Memory B cell (primary cell): ENCODE measurements around the gene CALN1.

Experiments used
- ATAC-seq: fragments of 150-1000 bp; cut with Tn5 transposase; 2 replicates; pipeline ENCODE4 v1.10.0; 2021; ENCODE audit warnings: low read depth, mild to moderate bottlenecking, moderate library complexity
- DNase-seq, 2 donors: peaks; one replicate each; pipeline ENCODE4 v3.0.0; 2022; ENCODE audit warnings: low spot score in 2 of 2
- H3K27ac Mint-ChIP-seq: one replicate; pipeline ENCODE4 v1.8.0; 2022; ENCODE audit warnings: mild to moderate bottlenecking, moderate library complexity, mixed read lengths
- H3K27me3 Mint-ChIP-seq: one replicate; pipeline ENCODE4 v1.8.0; 2022; ENCODE audit warnings: mixed read lengths
- H3K36me3 Mint-ChIP-seq: one replicate; pipeline ENCODE4 v1.8.0; 2022; ENCODE audit warnings: mild to moderate bottlenecking, mixed read lengths
- H3K4me1 Mint-ChIP-seq: one replicate; pipeline ENCODE4 v1.8.0; 2022; ENCODE audit warnings: mixed read lengths
- H3K4me3 Mint-ChIP-seq: one replicate; pipeline ENCODE4 v1.8.0; 2022; ENCODE audit warnings: mild to moderate bottlenecking, moderate library complexity, mixed read lengths
- H3K9me3 Mint-ChIP-seq: one replicate; pipeline ENCODE4 v1.8.0; 2022; ENCODE audit warnings: mixed read lengths

CALN1 gene

DNA sequence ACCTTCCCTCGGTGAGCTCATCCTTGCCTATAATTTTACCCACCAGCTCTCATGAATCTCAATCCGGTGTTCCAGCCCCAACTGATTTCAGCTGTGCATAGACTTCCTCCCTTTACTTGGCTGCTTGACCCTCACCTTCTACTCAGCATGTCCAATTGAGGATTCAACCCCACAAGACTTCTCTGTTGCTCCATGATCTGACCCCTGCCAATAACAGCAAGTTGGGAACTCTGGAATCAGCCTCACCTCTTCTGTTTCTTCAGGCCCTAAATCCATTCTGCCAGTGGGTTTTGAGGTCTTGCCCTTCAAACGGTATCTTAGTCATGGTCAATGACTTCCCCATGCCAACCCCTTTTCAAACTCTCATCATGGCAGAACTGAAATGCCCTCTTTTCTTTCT is 390.4 kb downstream of the CALN1 start:
- no peaks in the 10 kb centered on the region for H3K36me3 Mint-ChIP-seq
- no peak overlapping the region for H3K4me3 Mint-ChIP-seq
- H3K27me3 Mint-ChIP-seq: no peaks in the 10 kb centered on the region
- H3K27ac Mint-ChIP-seq: no peak overlapping the region
- no peak for ATAC-seq
- H3K9me3 Mint-ChIP-seq: peaks cover 5% of the 10 kb centered on the region
- H3K4me1 Mint-ChIP-seq: no peaks in the 10 kb centered on the region
- DNase-seq: no peak

DNA sequence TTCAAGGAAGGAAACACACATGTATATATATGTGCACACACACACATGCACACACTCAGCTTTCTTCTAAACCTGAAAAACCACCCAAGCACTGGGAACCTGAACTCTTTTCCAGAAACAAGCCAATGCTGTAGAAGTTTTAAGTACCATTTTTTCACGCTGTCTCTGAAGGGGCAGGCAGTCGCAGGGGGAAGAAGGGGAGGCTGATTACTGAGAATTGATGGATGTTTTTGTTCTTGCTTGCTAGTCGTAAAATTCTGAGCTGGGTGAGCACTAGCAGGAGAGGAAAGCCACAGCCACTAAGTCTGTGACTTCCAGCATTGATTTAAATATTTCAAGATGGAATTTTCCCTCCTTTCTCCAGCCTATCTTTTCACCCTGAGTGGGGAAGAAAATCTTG is 391.8 kb downstream of the CALN1 start:
- no peaks in the 10 kb centered on the region for H3K4me1 Mint-ChIP-seq
- no peak overlapping the region for H3K4me3 Mint-ChIP-seq
- H3K27me3 Mint-ChIP-seq: no peaks in the 10 kb centered on the region
- peaks cover 5% of the 10 kb centered on the region for H3K9me3 Mint-ChIP-seq
- H3K36me3 Mint-ChIP-seq: no peaks in the 10 kb centered on the region
- no peak for ATAC-seq
- DNase-seq: no peak
- no peak overlapping the region for H3K27ac Mint-ChIP-seq

DNA sequence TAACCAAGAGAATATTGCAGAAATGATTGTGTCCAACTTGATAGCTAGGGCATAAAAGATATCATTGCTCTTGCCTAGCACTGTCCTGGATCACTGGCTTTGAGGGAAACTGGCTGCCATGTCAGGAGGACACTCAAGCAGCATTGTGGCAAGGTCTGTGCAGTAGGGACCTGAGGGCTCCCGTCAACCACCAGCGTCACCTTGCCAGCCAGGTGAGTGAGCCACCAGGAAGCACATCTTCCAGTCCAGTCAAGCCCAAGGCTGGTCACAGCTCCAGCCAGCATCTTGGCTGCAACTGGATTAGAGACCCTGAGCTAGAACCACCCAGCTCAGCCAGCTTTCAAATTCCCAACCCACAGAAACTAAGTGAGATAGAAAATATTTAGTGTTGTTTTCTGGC is 392.7 kb downstream of the CALN1 start:
- H3K4me3 Mint-ChIP-seq: no peak overlapping the region

DNA sequence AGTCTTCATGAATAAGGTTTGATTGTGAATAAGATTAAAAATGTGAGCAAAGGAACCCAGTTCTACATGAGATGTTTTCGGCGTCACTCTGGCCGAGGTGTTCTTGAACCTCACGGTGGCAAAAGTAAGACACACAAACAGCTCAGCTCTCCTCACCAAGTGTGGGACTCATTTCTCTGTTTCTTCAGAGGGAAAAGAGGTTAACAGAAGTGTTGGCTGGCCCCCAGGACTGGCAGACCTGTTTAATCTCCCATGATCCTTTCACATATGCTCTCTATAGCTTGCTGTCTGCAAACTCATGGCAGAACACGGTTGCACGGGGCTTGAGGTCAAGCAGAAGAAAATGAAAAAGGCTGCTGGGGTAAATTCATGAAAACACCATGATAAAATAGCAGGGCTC is 394.4 kb downstream of the CALN1 start:
- Mint-ChIP-seq H3K27ac (no peak overlapping the region), H3K36me3 (no peaks in the 10 kb centered on the region), H3K9me3 (peaks cover 3% of the 10 kb centered on the region), H3K4me3 (no peak overlapping the region), H3K4me1 (no peaks in the 10 kb centered on the region), H3K27me3 (no peaks in the 10 kb centered on the region)
- DNase-seq (no peak), ATAC-seq (no peak)

More for the DNA sequence above, 392.7 kb downstream of the CALN1 start:
- Mint-ChIP-seq H3K36me3 (no peaks in the 10 kb centered on the region), H3K27me3 (no peaks in the 10 kb centered on the region), H3K27ac (no peak overlapping the region), H3K9me3 (peaks cover 5% of the 10 kb centered on the region), H3K4me1 (no peaks in the 10 kb centered on the region)
- ATAC-seq: no peak
- DNase-seq: no peak

DNA sequence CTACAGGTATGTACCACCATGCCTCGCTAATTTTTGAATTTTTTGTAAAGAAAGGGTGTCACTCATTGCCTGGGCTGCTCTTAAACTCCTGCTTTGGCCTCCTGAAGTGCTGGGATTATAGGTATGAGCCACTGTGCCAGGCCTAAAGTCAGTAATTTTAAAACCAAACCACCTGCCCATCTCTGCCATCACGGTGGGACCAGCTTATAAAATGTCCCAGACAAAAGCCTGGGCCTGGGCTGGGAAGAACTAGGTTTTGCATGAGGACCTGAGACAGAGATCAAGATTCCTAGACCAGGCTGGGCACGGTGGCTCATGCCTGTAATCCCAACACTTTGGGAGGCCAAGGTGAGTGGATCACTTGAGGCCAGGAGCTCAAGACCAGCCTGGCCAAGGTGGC is 395.6 kb downstream of the CALN1 start:
- H3K27ac Mint-ChIP-seq: no peak overlapping the region
- ATAC-seq (no peak), DNase-seq (no peak)
- no peaks in the 10 kb centered on the region for H3K4me1 Mint-ChIP-seq
- peaks cover under 1% of the 10 kb centered on the region for H3K9me3 Mint-ChIP-seq
- H3K27me3 Mint-ChIP-seq: no peaks in the 10 kb centered on the region
- no peak overlapping the region for H3K4me3 Mint-ChIP-seq
- no peaks in the 10 kb centered on the region for H3K36me3 Mint-ChIP-seq

DNA sequence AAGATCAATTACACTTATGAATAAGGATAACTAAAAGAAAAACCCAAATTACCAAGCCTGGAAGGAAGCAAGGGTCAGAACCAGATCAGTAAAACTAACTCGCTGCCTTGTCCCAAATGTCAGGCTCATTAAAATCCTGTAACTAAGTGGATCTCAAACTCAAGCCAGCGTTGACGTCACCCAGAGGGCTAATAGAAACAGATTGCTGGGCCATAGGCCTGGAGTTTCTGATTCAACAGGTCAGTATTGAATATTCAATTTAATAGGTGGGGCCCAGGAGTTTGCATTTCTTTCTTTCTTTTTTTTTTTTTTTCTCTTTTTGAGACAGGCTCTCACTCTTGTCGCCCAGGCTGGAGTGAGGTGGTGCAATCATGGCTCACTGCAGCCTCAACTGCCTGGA is 397.0 kb downstream of the CALN1 start:
- DNase-seq: no peak
- Mint-ChIP-seq H3K9me3 (no peaks in the 10 kb centered on the region), H3K27me3 (no peaks in the 10 kb centered on the region), H3K4me1 (no peaks in the 10 kb centered on the region), H3K4me3 (no peak overlapping the region), H3K36me3 (no peaks in the 10 kb centered on the region), H3K27ac (no peak overlapping the region)
- ATAC-seq: no peak

DNA sequence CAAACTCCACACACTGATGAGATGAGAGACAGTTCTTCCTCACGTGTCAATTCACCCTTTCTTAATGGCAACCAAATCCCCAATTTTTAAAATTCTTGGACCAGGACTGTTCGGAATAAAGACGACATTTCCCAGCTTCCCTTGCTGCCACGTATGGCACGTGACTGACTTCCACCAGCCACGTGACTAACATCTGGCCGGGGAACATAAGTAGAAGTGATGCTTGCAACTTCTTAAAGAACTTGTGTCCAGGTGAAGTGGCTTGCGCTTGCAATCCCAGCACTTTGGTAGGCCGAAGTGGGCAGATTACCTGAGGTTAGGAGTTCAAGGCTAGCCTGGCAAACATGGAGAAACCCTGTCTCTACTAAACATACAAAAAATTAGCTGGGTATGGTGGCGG is 405.1 kb downstream of the CALN1 start:
- Mint-ChIP-seq H3K9me3 (peaks cover 7% of the 10 kb centered on the region), H3K4me1 (no peaks in the 10 kb centered on the region), H3K27ac (no peak overlapping the region), H3K4me3 (no peak overlapping the region), H3K27me3 (no peaks in the 10 kb centered on the region), H3K36me3 (no peaks in the 10 kb centered on the region)
- ATAC-seq (no peak), DNase-seq (no peak)

DNA sequence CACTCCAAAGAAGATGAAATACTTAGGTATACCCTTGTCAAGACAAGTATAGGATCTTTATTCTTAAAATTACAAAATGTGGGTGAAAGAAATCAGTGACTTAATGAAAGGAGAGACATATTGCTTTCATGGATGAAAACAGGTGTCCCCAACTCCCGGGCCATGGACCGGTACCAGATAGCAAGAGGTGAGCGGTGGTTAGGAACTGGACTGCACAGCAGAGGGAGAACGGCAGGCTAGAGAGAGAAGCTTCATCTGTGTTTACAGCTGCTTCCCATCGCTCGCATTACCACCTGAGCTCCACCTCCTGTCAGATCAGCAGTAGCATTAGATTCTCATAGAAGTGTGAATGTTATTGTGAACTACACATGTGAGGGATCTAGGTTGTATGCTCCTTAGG is 408.9 kb downstream of the CALN1 start:
- H3K27me3 Mint-ChIP-seq: no peaks in the 10 kb centered on the region
- no peak for ATAC-seq
- no peak overlapping the region for H3K27ac Mint-ChIP-seq
- no peak overlapping the region for H3K4me3 Mint-ChIP-seq
- peaks cover 9% of the 10 kb centered on the region for H3K9me3 Mint-ChIP-seq
- H3K4me1 Mint-ChIP-seq: no peaks in the 10 kb centered on the region
- DNase-seq: no peak
- no peaks in the 10 kb centered on the region for H3K36me3 Mint-ChIP-seq

DNA sequence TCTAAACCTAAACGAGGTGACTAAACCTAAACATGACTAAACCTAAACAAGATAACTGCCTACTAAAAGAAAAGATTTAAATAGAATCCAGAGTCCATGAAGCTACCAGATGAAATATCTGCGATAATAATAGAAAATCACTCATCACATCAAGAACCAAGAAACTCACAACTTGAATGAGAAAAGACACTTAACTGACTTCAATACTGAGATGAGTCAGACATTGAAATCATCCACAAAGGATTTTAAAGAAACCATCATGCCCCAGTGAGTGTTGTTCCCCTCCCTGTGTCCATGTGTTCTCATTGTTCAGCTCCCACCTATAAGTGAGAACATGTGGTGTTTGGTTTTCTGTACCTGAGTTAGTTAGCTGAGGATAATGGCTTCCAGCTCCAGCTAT is 416.0 kb downstream of the CALN1 start:
- H3K27ac Mint-ChIP-seq: no peak overlapping the region

DNA sequence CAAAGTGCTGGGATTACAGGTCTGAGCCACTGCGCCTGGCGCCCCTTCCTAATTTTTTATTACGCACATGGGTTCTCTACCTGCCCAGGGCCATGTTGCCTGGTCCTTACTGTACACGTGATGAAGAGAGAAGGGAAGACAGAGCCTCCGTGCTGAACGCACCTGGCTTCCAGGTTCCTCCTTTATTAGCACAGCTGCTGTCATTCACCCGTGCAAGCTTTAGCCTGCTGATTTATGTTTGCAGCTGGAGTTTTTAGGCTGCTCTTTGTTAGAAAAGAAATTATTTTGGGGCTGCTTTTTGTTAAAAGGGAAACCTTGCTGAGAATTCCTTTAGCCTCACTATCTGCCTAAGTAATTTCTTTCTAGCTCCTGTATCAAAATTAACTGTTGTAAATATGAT is 417.0 kb downstream of the CALN1 start:
- Mint-ChIP-seq H3K9me3 (peaks cover 5% of the 10 kb centered on the region), H3K36me3 (no peaks in the 10 kb centered on the region), H3K27ac (no peak overlapping the region), H3K27me3 (no peaks in the 10 kb centered on the region), H3K4me3 (no peak overlapping the region), H3K4me1 (no peaks in the 10 kb centered on the region)
- ATAC-seq (no peak), DNase-seq (no peak)

More for the DNA sequence above, 416.0 kb downstream of the CALN1 start:
- H3K27me3 Mint-ChIP-seq: no peaks in the 10 kb centered on the region
- no peak overlapping the region for H3K4me3 Mint-ChIP-seq
- no peaks in the 10 kb centered on the region for H3K36me3 Mint-ChIP-seq
- peaks cover 3% of the 10 kb centered on the region for H3K9me3 Mint-ChIP-seq
- DNase-seq: no peak
- H3K4me1 Mint-ChIP-seq: no peaks in the 10 kb centered on the region
- no peak for ATAC-seq

DNA sequence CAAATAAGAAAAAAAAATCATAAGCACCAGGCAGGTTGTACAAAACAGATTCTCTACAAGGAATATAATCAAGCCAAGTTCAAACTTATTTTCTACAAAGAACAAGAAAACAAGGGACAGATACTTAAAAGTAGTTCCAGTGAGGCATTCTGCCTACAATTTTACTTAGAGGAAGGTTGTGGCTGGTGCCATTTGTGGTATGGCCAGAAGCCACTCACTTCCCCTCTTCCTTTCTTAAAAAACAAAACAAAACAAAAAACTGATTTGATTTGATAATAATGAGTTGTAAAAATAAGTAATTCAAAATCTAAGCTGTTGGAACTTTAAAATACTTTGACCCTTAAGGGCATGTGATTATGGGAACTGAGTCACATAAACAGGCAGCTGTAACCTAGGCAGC is 420.6 kb downstream of the CALN1 start:
- Mint-ChIP-seq H3K4me1 (no peaks in the 10 kb centered on the region), H3K4me3 (no peak overlapping the region), H3K9me3 (peaks cover 9% of the 10 kb centered on the region), H3K27ac (no peak overlapping the region), H3K27me3 (peaks cover 1% of the 10 kb centered on the region), H3K36me3 (no peaks in the 10 kb centered on the region)
- ATAC-seq: no peak
- no peak for DNase-seq

DNA sequence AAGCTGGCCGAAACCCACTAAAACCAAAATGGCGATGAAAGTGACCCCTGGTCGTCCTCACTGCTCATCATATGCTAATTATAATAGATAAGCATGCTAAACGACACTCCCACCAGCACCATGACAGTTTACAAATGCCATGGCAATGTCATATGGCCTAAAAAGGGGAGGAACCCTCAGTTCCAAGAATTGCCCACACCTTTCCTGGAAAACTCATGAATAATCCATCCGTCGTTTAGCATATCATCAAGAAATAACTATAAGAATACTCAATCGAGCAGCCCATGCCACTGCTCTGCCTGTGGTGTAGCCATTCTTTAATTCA is 422.0 kb downstream of the CALN1 start:
- peaks cover 1% of the 10 kb centered on the region for H3K27me3 Mint-ChIP-seq
- DNase-seq: no peak
- no peak overlapping the region for H3K27ac Mint-ChIP-seq
- ATAC-seq: no peak
- no peaks in the 10 kb centered on the region for H3K36me3 Mint-ChIP-seq
- H3K9me3 Mint-ChIP-seq: peaks cover 9% of the 10 kb centered on the region
- H3K4me3 Mint-ChIP-seq: no peak overlapping the region
- no peaks in the 10 kb centered on the region for H3K4me1 Mint-ChIP-seq

DNA sequence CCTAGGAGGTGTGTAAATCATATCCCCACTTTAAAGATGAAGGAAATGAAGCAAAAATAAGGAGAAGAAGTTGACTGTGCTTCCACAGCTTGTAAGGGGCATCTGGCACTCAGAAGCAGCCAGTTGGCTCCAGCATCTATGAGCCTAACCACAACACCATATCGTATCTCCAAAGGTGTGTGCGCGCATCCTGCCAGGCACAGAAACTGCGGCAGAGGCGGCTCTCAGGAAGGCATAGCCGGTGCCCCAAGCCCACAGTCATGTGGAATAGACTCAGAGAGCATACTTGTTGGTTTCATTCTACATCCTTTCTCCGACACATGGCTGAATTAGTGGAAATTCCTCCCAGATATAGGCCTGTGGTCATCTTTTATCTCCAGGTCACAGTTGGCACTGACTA is 423.9 kb downstream of the CALN1 start:
- H3K4me1 Mint-ChIP-seq: no peaks in the 10 kb centered on the region
- DNase-seq: no peak
- no peak overlapping the region for H3K27ac Mint-ChIP-seq
- H3K4me3 Mint-ChIP-seq: no peak overlapping the region
- peaks cover 7% of the 10 kb centered on the region for H3K9me3 Mint-ChIP-seq
- H3K27me3 Mint-ChIP-seq: peaks cover 1% of the 10 kb centered on the region
- no peaks in the 10 kb centered on the region for H3K36me3 Mint-ChIP-seq
- ATAC-seq: no peak

DNA sequence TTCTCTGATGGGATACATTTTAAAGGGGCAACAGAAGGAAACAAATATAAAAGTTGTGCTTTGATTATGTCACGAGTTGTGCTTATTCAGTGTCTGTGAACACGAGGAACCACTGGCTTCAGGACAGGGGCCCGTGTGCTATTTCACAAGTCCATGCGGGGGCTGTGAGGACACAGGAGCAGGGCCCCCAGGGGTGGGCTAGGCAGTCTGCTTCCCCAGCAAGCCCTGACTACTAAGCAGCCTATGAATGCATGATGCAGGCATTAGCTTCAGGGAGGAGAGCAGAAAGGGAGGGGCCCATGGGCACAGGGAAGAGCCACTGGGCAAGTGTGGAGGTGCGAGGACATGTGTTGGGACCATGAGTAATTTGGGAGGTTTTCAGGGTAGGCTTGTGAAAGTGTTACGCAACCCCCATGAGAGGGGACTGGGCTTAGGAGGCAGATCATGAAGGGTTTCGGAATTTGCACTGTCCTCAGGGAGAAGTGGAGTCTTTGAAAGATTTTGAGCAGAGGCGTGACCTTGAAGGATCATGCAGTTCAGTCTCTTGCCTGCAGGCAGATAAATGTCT is 424.9 kb downstream of the CALN1 start:
- Mint-ChIP-seq H3K4me3 (no peak overlapping the region), H3K27ac (no peak overlapping the region), H3K27me3 (peaks cover 1% of the 10 kb centered on the region)

DNA sequence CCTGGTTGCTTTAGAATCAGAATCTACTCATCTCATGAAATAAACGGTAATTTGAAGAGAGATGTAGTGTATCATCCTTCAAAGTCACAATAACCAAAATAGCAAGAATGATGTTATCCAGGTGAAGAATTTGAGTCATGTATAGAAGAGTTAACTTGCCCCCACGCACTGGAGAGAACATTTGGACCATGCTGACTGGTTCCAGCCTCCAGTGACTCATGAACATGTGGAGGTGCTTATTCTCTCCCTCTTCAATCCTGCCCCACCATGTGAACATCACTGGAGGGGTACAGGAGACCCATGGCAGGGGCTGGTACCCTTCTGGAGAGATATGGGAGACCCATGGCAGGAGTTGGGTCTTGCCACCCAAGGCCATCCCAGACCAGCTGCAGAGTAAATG is 427.8 kb downstream of the CALN1 start:
- no peak for ATAC-seq
- Mint-ChIP-seq H3K4me1 (no peaks in the 10 kb centered on the region), H3K27ac (no peak overlapping the region), H3K4me3 (no peak overlapping the region), H3K36me3 (no peaks in the 10 kb centered on the region), H3K27me3 (peaks cover 1% of the 10 kb centered on the region), H3K9me3 (peaks cover under 1% of the 10 kb centered on the region)
- DNase-seq: no peak

More for the DNA sequence above, 424.9 kb downstream of the CALN1 start:
- Mint-ChIP-seq H3K9me3 (peaks cover 7% of the 10 kb centered on the region), H3K36me3 (no peaks in the 10 kb centered on the region), H3K4me1 (no peaks in the 10 kb centered on the region)
- DNase-seq (no peak), ATAC-seq (no peak)
